Keratinocyte (primary cell): ENCODE data around the gene CALML5.

Experiments used
- EZH2 ChIP-seq: IDR thresholded peaks from one replicate; pipeline ENCODE4 v1.6.1; 2012; ENCODE audit warnings: inconsistent platforms, mild to moderate bottlenecking, low read length, moderate library complexity
- TF ChIP-seq, protein P1 (sequence below), 3 experiments: IDR thresholded peaks in 1 of 3; conservative IDR thresholded peaks in 1 of 3; optimal IDR thresholded peaks in 1 of 3; 2 replicates in 2 of 3; 3 replicates in 1 of 3; pipeline versions ENCODE3 to v1.5.1; 2011; ENCODE audit warnings: low read length in 3 of 3, mild to moderate bottlenecking in 3 of 3, moderate library complexity in 2 of 3, control low read depth in 1 of 3, inconsistent platforms in 1 of 3; ENCODE audit not compliant: insufficient read depth in 2 of 3; ENCODE audit errors: extremely low read depth in 1 of 3

DNA sequence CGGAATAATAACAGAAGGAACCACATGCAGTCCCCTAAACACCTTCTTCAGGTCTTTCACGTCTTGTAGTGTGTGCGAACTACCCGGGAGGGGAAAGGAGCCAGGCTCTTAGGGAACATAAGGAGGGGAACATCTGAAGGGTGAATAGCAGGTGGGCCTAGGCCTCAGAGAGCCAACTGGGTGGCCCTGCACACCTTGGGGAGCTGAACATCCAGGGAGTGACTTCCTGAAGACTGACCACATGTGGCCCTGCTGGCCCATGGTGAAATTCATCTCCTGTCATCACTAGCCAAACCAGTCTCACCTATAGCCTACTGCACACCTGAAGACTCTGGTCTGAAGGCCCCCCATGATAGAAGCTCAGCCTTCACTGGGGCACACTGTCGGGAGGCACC, 31.0 kb upstream of the CALML5 start:
- TF ChIP-seq, protein P1, sequence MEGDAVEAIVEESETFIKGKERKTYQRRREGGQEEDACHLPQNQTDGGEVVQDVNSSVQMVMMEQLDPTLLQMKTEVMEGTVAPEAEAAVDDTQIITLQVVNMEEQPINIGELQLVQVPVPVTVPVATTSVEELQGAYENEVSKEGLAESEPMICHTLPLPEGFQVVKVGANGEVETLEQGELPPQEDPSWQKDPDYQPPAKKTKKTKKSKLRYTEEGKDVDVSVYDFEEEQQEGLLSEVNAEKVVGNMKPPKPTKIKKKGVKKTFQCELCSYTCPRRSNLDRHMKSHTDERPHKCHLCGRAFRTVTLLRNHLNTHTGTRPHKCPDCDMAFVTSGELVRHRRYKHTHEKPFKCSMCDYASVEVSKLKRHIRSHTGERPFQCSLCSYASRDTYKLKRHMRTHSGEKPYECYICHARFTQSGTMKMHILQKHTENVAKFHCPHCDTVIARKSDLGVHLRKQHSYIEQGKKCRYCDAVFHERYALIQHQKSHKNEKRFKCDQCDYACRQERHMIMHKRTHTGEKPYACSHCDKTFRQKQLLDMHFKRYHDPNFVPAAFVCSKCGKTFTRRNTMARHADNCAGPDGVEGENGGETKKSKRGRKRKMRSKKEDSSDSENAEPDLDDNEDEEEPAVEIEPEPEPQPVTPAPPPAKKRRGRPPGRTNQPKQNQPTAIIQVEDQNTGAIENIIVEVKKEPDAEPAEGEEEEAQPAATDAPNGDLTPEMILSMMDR (optimal IDR thresholded peaks at IDR 0.05 in 1 of 3, IDR thresholded peaks at IDR 0.05 in 1 of 3, conservative IDR thresholded peaks at IDR 0.05 in 1 of 3; ENCODE audit: extremely low read depth in 1 of 3, insufficient read depth in 2 of 3, low read length in 3 of 3) = no peak
- no peak for TF ChIP-seq EZH2
